Kidney (tissue), 14 donors: ENCODE data around the gene BABAM2. TPM values are rescaled to one million over a fixed set of nuclear protein-coding genes. Genes with fewer than 3 reads are reported as not detected.

Experiments
- DNase-seq, 5 donors: peaks; one replicate each; pipeline ENCODE4 v3.0.0-alpha.2; 2013 to 2020
- FAIRE-seq: peaks from 2 replicates; lab custom pipeline; 2012; peaks lifted over from hg19 to GRCh38; lab: Jason Lieb, UNC
- H3K27ac ChIP-seq, 2 donors: one replicate each; pipeline ENCODE4 v1.7.0; 2013; ENCODE audit warnings: low read depth in 2 of 2, low read length in 2 of 2, inconsistent platforms in 1 of 2
- H3K27me3 ChIP-seq: one replicate; pipeline ENCODE4 v1.7.1; 2013; ENCODE audit warnings: low read length, inconsistent platforms; ENCODE audit not compliant: control insufficient read depth, insufficient read depth
- H3K36me3 ChIP-seq, 3 donors: one replicate each; pipeline versions ENCODE4 v1.7.0 to v1.7.1; 2013; ENCODE audit warnings: low read length in 3 of 3, control low read depth in 1 of 3, inconsistent platforms in 1 of 3; ENCODE audit not compliant: insufficient read depth in 3 of 3, control insufficient read depth in 2 of 3
- H3K4me1 ChIP-seq, 3 donors: one replicate each; pipeline versions ENCODE4 v1.7.0 to v1.7.1; 2013; ENCODE audit warnings: low read length in 3 of 3, inconsistent platforms in 1 of 3, low read depth in 1 of 3; ENCODE audit not compliant: control insufficient read depth in 2 of 3, insufficient read depth in 2 of 3
- H3K4me3 ChIP-seq, 3 donors: one replicate each; pipeline versions ENCODE4 v1.7.0 to v1.8.1; 2013; ENCODE audit warnings: low read length in 3 of 3, control low read depth in 1 of 3, inconsistent platforms in 1 of 3
- H3K9ac ChIP-seq, 3 donors: one replicate each; pipeline versions ENCODE4 v1.7.0 to v1.7.1; 2013; ENCODE audit warnings: low read length in 3 of 3, control low read depth in 1 of 3, inconsistent platforms in 1 of 3
- H3K9me3 ChIP-seq, 3 donors: one replicate each; pipeline versions ENCODE4 v1.7.0 to v1.7.1; 2013; ENCODE audit warnings: low read length in 3 of 3, control low read depth in 1 of 3, inconsistent platforms in 1 of 3; ENCODE audit not compliant: control insufficient read depth in 2 of 3, insufficient read depth in 1 of 3
- CTCF ChIP-seq: IDR thresholded peaks from 3 replicates; pipeline ENCODE4 v1.5.1; 2012; ENCODE audit warnings: mild to moderate bottlenecking, moderate library complexity, borderline replicate concordance; ENCODE audit not compliant: insufficient read depth; ENCODE audit errors: extremely low read depth
- intact Hi-C: fragments of 100-400 bp; cut with DNase I; formaldehyde crosslinking; loops from one replicate; pipeline ENCODE4 v1.11.1; 2022
- polyA plus RNA-seq: library from polyadenylated mRNA; stranded (reverse); fragments of 350-450 nt; fragmentation: Illumina TruSeq; extraction: RNeasy Lipid Tissue Mini Kit (QIAGEN cat#74804); gene quantifications from one replicate; pipeline ENCODE4 v1.2.3, GENCODE V29; 2014; ENCODE audit warnings: low read depth, low replicate concordance; ENCODE audit not compliant: insufficient read depth
- total RNA-seq: library from RNA; stranded (reverse); fragmentation: NEBNext Ultra II Directional; extraction: Animal tissue kit (Norgen Biotek cat#: 25700); gene quantifications from one replicate; pipeline ENCODE4 v1.2.1, GENCODE V29; 2021
- donor health status: control.
- donor health status: control.
- donor health status: control.
- donor health status: control.
- donor health status: control.
- donor health status: DM: yes; HTN: yes; CAD: no.
- donor health status: Normal renal cell carcinoma (clear cell type).

The BABAM2 gene
- total and polyA plus RNA-seq, 2 donors from 2014 or later = 68.4 to 74.1 TPM

- H3K4me1 ChIP-seq = peaks cover 0 to 14% (median 12%) of the 10 kb centered on the region in 3 donors
These were observed 462.2 kb downstream of the BABAM2 start for GRCh38 chr2:28352610-28353195.

GRCh38 chr2:28354920-28355520 is 464.5 kb downstream of the BABAM2 start:
- Histone ChIP-seq H3K9me3 (no peaks in the 10 kb centered on the region), H3K4me1 (peaks cover 0 to 14% (median 12%) of the 10 kb centered on the region in 3 donors), H3K9ac (no peak overlapping the region), H3K27ac (no peak overlapping the region), H3K4me3 (no peak overlapping the region), H3K36me3 (no peaks in the 10 kb centered on the region), H3K27me3 (no peaks in the 10 kb centered on the region)
- intact Hi-C loops = no loop called here
- DNase-seq (peak in 1 of 5 donors; percentile 69), FAIRE-seq (no peak)
- no peak for TF ChIP-seq CTCF

More at GRCh38 chr2:28352610-28353195, 462.2 kb downstream of the BABAM2 start:
- intact Hi-C loops = no loop called here
- no peak overlapping the region for H3K27ac ChIP-seq
- H3K36me3 ChIP-seq = no peaks in the 10 kb centered on the region
- H3K4me3 ChIP-seq = no peak overlapping the region
- H3K9ac ChIP-seq = no peak overlapping the region
- FAIRE-seq (no peak), DNase-seq (peak in 2 of 5 donors; percentile 30 to 56)
- no peaks in the 10 kb centered on the region for H3K9me3 ChIP-seq
- no peaks in the 10 kb centered on the region for H3K27me3 ChIP-seq
- no peak for TF ChIP-seq CTCF

GRCh38 chr2:28355521-28356094 is 465.1 kb downstream of the BABAM2 start:
- Histone ChIP-seq H3K9me3 (no peaks in the 10 kb centered on the region), H3K27me3 (no peaks in the 10 kb centered on the region), H3K36me3 (no peaks in the 10 kb centered on the region), H3K4me1 (peaks cover 0 to 14% (median 12%) of the 10 kb centered on the region in 3 donors), H3K27ac (peak overlapping the region; percentile 40 to 57), H3K9ac (no peak overlapping the region), H3K4me3 (no peak overlapping the region)
- DNase-seq (peak in 3 of 5 donors; percentile 39 to 81 (median 64)), FAIRE-seq (no peak)
- intact Hi-C loops = no loop called here
- no peak for TF ChIP-seq CTCF
